ENCODE measurements around the gene DSCAML1. TPM values are rescaled to one million over a fixed set of nuclear protein-coding genes. Genes with fewer than 3 reads are reported as not detected.
"Not testable (repeated sequence)": the region's sequence is repeated elsewhere in the genome, so short reads cannot be mapped to it uniquely, and the experiment has no call there.

Gene DSCAML1
- polyA plus RNA-seq, 4 donors = 1.7 to 2.9 (median 2.0) TPM

GRCh38 chr11:117462183-117462863 lies 334.7 kb downstream of the DSCAML1 start:
- no peak for DNase-seq (ENCODE audit: low read depth in 4 of 4, low spot score in 3 of 4)

GRCh38 chr11:117461396-117462182 lies 335.4 kb downstream of the DSCAML1 start:
- DNase-seq (ENCODE audit: low read depth in 4 of 4, low spot score in 3 of 4) = no peak

DNA sequence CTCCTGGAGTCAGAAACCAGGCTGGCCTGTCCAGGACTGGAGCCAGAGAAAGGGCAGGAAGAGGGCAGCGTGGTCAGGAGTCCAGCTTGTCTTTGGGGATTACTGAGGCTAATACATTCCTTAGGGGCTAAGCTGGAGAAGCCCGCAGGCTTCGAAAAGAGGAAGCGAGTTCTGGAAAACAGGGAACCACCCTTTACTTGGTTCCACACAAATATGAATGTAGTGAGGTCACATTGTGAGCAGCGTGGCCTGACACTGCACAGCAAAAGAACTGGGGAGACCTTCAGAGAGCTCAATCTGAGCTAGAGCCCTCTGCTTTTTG lies 337.1 kb downstream of the DSCAML1 start:
- DNase-seq (ENCODE audit: low read depth in 4 of 4, low spot score in 3 of 4) = no peak

DNA sequence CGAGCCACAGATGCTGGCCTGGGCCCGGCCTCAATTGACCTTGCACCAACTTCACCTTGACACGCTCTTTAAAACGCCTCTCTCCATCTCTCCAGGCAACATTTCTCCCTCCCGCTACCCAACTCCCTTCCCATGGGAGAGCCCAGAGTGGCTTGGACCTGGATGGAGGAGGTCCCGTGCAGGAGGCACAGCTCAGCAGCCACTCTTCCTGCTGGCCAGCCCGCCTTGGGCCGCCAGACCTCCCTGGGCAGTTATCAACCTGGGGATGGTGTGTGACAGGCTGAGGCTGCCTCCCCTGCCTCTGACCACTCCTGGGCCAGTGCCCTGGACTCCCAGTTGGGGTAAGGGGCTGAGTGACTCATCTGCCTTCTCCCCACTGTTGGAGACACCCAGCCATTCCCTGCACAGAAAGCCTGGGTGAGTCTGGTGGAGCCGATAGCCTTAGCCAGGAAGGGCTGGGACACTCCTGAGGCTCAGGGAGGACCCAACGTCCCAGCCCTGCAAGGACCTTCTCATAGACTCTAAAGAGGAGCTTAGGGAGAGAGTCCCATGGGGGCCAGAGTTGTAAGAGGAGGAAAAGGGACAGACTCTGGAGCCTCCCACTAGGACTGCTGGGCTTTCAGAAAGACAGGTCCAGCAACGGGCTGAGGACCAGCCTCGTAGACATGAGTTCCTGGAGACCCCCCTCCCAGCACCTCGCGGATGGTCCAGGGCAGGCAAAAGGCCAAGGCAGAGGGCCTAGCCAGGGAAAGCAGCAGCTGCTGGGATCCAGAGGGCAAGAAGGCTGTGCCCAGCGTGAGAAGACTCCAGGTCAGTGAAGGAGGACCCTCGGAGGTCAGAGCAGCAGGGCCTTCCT lies 337.7 kb downstream of the DSCAML1 start:
- DNase-seq (ENCODE audit: low read depth in 4 of 4, low spot score in 3 of 4) = no peak

DNA sequence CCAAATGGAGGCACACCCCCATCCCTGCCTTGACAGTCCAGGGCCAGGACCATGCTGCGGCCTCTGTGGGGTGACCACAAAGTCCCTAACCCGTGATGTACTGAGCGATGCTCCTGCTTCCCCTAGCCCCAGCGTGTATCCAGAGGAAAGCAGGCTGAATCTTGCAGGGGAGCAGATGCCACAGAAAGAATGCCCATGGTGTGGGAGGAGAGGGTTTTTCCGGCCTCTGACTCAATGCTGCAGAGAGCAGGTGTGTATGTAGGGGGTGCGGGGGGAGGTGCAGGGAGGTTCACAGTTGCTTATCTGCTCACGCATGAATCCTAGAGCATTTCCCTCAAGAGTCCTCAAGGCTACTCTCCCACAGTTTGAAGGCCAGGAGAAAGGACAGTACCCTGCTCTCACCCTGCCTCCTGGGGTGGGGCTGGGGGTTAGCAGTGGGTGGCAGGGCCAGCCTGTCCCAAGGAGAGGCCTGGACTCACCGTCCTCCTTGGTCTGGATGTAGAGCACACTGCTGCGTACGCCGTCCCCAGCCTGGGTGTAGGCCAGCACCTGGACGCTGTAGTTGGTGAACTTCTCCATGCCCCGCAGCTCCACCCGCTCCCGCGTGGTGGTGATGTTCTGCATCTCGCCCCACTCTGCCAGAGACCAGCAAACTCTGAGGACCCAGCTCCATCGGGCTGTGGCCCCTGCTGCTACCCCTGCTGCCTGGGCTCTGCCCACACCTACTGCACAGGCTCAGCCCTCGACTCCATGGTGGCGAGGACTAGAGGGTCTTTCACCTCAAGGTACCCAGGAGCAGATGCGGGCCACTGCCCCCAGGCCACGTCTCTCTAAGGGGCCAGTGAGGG lies 338.5 kb downstream of the DSCAML1 start:
- no peak for DNase-seq (ENCODE audit: low read depth in 4 of 4, low spot score in 3 of 4)

DNA sequence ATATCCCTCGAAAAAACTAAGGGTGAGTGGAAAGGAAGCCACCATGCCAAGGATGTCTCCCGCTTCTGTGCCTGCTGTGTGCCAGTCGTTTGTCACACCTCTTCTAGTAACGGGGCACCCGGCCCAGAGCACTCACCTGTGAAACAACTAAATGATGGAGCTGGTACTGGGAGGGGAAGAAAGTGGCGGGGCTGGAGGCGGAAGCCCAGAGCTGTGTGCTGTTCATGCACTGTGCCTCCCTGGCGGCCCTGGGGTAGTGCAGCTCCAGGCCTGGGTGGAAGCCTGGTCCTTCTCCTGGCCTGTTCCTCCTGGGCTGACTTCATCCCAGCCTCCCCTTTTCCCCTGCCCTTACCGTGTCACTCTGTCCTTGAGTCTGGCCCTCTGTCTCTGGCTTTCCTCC lies 339.2 kb downstream of the DSCAML1 start:
- DNase-seq (ENCODE audit: low read depth in 4 of 4, low spot score in 3 of 4) = no peak

DNA sequence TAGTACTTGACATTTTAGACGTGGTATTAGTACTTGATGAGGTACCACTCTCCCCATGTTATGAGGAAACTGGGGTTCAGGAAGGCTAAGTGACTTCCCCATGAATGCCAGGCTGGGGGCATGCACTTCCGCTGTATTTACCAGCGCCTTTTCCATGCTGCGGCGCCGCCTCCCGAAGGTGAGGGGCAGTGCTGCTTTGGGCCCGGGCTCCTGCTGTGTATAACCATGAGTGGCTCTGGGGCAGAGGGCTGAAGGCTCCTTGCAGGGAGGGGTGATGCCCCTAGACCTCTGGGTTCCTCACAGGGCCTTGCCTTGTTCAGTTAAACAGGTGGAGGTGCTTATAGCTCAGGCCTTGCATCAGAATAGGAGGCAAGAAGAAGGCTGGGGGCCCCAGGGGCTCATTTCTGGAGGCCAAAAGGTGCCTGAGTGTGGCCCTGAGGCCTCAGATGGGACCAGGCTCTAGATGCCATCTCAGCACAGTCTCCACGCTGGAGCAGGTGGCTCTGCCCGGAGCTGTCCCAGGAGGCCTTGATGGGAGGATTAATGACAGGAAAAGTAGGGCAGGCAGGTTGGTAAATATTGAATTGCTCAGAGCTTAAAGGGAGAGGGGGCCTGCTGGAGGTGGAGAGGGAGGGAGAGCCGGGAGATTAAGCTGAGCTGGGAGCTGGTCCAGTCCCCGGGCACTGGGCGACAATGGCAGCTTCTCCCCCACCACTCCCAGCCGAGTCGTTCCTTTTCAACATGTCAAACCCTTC lies 339.8 kb downstream of the DSCAML1 start:
- no peak for DNase-seq (ENCODE audit: low read depth in 4 of 4, low spot score in 3 of 4)

GRCh38 chr11:117456721-117457029 lies 340.3 kb downstream of the DSCAML1 start:
- not testable (repeated sequence) for DNase-seq (ENCODE audit: low read depth in 4 of 4, low spot score in 3 of 4)

GRCh38 chr11:117456027-117456720 lies 340.8 kb downstream of the DSCAML1 start:
- no peak for DNase-seq (ENCODE audit: low read depth in 4 of 4, low spot score in 3 of 4)

GRCh38 chr11:117454564-117454917 lies 342.5 kb downstream of the DSCAML1 start:
- DNase-seq (ENCODE audit: low read depth in 4 of 4, low spot score in 3 of 4) = no peak

GRCh38 chr11:117453886-117454563 lies 343.0 kb downstream of the DSCAML1 start:
- no peak for DNase-seq (ENCODE audit: low read depth in 4 of 4, low spot score in 3 of 4)

DNA sequence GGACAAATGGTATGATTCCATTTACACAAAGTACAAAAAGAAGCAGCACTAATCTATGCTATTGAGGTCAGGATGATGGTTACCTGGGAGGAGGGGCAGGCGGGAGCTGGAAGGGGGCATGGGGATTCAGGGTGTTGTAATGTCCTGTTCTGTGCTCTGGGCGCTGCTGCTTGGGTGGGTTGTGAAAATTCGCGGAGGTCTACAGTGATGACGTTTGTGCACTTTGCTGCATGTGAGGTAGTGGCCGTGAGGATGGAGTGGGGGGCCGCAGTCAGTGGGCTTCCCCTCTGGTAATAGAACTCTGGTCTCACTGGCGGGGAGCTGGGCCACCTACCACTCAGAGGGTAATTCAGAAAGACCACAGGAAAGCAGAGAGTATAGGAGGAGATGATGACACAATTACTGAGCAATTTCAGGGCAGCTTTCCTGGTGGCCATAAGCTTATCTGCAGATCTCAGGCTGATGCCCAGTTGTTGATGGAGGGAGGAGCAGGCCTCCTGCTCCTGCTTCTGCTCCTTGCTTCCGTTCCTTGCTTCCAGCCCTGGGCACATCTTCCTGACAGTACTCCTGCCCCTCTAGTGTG lies 347.8 kb downstream of the DSCAML1 start:
- no peak for DNase-seq (ENCODE audit: low read depth in 4 of 4, low spot score in 3 of 4)

DNA sequence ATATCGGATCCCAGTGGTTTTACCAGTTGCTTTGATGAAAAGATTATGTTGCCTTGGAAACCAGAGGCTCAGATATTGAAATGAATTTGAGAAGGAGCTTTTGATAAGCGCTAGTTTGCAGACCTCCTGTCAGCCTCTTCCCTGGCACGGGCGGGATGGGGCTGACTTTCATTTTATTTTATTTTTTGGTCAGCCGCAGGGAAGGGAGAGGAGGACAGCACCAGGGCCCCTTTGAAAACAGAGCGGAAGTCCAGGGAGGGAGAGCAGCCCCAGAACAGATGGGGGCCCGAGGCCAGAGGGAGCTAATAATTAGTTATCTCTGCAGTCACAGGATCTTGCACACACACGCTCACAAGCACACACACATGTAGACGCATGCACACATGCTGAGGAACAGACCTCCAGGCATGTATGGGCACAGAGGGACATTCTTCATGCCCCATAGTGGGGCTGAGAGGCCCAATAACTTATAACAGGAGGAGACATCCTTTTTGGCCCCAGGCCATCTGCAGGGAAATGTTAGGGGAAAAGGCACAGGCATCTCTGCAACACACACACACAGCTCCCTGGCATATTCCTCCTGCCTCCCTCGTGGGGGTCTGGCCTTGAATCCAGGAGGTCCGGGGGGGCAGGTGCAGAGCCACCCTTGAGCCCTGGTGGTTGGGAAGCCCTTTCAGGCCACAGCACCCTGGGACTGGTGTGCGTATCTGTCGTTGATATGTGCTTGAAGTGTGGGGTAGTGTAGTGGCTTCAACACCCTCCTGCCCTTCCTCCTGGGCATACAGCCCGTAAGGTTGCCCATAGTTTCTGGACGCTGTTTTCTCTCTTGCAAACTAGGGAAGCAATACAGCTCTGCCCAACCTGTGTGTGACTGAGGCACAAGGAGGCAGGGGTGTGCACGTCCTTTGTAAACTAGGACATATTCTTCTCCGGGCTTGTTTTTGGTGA lies 352.0 kb downstream of the DSCAML1 start:
- DNase-seq (ENCODE audit: low read depth in 4 of 4, low spot score in 3 of 4) = no peak

- DNase-seq (ENCODE audit: low read depth in 4 of 4, low spot score in 3 of 4) = no peak
Observed at GRCh38 chr11:117444256-117444655, 352.8 kb downstream of the DSCAML1 start.

DNA sequence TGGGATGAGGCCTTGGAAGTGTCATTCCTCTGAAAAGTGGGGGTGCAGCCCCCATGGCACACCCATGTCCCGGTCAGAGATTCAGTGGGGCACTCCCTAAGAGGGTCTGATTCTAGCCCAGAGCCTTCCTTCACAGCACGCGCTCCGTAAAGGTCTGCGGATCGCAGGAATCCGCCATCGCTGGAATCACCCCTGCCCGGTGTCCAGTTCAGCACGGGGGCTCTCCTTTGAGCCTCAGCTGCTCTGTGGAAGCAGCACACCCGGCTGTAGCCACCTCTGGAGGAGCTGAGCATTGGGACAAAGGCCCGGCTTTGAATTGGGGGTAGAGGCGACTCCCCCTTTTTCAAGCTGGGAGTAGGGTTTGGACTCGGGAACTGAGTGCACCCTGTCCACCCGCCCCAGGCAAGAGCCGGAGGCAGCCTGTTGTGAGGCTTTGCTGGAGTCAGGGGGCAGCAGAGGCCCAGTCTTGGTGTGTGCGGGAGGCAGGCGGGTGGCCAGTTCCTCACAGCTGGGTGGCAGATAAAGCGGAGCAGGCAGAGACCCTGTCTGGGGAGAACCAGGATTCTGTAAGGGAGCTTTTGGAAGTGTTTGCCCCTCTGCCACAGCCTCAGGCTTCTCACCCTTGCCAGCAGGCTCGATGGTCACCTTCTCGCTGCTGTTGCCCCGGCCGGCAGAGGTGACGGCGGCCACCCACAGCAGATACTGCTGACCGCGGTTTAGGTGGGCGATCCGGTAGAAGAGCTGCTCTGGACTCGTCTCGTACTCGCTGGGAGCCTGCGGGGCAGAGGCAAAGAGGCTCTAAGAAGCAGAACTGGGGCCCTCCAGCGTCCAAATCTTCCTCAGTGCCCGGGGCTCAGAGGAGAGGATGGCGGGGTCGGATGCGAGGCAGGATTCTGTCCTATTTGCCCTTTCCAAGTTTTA lies 353.5 kb downstream of the DSCAML1 start:
- peak; percentile 42 to 49 (median 46) for DNase-seq (ENCODE audit: low read depth in 4 of 4, low spot score in 3 of 4)

GRCh38 chr11:117442869-117443239 lies 354.2 kb downstream of the DSCAML1 start:
- no peak for DNase-seq (ENCODE audit: low read depth in 4 of 4, low spot score in 3 of 4)

All from right renal pelvis (tissue), 4 donors.